NCI-H2196 treated with DMSO at 0.1 percent for 48 hours (cell line): ENCODE data around the gene PIGR.

Experiments used
- DNase-seq: peaks from one replicate; lab custom pipeline; 2025; ENCODE audit not compliant: unreplicated experiment; lab: John Stamatoyannopoulos, UW

PIGR gene

GRCh38 chr1:206892351-206892984 lies 53.8 kb downstream of the PIGR start:
- no peak for DNase-seq

- no peak for DNase-seq
Observed at GRCh38 chr1:206891412-206891811, 54.9 kb downstream of the PIGR start.

DNA sequence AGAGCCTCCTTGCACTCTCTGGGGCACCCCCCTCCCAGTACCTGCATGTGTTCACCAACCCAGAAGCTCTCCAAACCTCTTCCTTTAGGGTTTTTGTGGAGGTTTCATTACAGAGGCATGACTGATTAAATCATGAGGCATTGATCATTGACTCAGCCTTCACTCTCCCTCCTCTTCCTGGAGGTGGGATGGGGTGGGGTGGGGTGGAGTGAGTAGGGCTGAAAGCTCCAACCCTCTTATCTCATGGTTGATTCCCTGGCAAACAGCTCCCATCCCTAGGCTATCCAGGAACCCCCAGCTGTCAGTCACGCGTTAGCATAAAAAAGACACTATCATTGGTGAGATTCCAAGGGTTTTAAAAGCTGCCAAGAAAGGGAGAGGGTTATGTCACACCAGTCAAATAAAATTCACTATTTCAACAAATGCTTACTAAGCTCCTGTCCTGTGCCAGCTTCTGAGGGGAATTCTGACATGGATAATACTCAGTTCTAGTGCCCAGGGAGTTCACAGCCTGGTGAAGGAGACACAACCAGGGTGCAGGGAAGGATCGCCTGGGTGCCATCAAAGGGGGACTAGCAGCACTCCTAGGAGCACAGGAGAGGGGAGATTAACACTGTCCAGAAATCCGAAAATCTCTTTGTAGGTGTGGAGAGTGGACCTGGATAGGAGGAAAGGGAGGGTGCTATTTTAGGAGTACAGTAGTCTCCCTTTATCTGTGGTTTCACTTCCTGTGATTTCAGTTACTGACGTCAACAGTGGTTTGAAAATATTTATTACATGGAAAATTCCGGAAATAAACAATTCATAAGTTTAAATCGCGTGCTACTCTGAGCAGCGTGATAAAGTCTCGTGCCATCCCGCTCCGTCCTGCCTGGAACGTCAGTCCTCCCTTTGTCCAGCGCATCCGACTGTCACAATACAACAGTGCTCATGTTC lies 55.9 kb downstream of the PIGR start:
- DNase-seq: no peak

DNA sequence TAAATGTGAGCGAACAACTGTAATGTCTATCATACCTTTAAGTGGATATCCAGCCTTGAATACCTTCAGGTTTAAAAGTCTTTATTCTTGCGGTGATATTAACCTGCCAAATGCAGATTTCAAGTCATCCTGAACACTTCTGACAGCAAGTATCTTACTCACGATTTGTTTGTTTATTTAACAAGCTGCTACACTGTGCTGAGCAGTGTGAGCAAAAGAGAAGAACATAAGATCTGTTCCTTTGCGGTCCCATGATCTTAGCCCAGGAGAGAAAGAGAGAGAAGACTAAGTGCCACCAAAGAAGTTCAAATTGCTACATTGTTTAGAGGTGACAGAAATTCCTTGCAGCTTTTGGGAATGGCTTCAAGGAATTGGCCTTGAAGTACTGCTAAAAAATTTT lies 58.6 kb downstream of the PIGR start:
- DNase-seq: no peak

GRCh38 chr1:206886831-206887230 lies 59.4 kb downstream of the PIGR start:
- no peak for DNase-seq

DNA sequence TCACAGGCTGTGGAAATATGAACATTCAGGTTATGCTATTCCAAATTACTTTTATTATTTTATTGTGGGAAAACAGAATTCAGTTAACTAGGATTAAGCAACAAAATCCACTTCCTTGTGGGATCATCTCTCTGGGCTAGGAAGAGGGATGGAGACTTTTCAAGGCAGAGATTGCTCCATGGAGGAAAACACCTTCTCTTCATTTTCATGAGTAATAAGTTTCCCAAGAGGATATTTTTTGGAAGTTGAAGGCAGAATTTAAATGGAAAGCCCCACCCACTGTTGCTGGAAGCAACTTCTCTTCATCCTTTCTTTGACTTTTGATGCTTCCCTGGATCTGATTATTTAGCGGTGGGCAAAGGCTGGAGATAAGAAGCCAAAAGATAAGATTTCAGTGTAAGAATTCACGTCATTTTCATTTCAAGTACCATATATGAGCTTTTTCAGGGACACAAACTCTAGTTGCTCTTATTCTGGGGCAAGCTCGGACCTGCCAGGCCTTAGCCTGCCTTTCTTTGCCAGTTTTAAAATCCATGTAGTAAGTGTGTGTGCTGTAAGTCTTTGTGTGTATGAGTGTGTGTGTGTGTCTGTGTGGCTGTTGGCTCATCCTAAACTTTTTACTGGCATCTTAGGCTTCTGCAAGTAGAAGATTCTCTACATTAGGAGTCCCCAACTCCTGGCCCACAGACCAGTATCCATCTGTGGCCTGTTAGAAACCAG lies 60.8 kb downstream of the PIGR start:
- DNase-seq: no peak

GRCh38 chr1:206883876-206884275 lies 62.4 kb downstream of the PIGR start:
- DNase-seq: no peak

DNA sequence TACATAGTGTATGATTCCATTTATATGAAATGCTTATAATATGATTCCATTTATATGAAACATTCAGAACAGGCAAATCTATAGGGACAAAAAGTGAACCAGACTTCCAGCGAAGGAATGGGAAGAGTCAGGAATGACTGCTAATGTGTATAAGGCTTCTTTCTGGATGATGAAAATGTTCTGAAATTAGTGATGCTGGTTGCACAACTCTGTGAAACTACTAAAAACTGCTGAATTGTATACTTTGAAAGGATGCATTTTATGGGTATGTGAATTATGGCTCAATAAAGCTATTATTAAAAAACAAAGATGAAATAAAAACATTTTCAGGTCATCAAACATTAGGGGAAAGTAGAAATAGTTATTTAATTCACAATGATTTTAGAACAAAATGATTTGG lies 63.1 kb downstream of the PIGR start:
- no peak for DNase-seq

DNA sequence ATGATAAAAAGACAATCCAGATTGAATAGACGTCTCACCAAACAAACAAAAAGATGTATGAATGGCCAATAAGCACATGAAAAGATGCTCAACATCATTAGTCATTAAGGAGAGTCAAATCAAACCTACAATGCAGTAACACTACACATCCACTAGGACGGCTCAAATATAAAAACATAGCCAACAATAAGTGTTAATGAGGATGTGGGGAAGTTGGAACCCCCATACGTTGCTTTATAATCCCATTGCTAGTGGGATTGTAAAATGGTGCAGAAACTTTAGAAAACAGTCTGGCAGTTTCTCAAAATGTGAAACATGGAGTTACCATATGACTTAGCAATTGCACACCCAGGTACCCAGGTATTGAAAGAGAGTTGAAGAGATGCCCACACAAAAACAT lies 63.7 kb downstream of the PIGR start:
- no peak for DNase-seq

- no peak for DNase-seq
Observed at GRCh38 chr1:206880314-206880713, 66.0 kb downstream of the PIGR start.
